Measurements from ENCODE around the gene NANOS3. TPM values are rescaled to one million over a fixed set of nuclear protein-coding genes. Genes with fewer than 3 reads are reported as not detected.

The NANOS3 gene
- total and polyA plus RNA-seq, 9 of the 15 experiments (the other 6 are each of a cell fraction or from before 2014, with no cell fraction given), result not detected

DNA sequence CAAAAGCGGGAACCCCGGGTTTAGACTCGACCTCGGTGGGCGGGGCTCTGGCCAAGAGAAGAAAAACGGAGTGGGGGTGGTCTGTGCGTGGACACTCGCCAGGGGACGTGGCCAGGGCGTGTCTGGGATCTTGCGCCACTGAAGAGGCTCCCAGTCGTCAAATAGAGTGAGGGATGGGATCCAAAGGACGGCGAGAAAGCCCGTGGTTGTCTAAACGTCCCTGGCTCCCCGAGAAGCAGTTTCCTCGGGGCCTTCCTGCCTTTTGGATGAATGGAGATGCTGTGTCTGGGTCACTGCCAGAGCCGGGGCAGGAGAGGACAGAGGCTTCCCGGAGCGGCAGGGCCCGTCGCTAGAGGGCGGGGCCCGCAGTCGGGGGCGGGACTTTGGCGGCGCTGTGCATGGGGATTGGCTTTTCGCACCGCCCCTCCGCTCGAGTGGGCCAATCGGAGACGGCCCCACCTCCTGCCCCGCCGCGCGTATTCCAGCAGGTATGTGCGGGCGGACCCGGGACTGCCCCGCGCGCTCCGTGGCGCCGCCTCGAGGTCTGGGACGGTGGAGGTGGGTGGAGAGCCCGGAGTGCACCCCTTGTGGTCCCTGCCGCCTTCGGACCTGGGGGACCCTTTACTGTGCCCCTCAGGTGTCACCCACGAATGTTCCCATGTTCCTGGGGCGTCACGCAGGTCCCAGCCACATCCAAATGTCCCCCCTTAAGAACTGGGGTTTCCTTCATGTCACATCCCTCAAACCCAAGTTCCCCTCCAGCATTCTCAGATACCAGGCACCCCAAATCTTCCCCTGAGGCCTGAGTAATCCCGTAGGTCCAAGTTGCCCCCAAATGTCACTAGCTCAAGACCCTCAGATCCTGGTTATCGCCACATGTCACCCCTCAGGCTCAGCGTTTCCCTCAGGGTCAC, 43.3 kb upstream of the NANOS3 start (continued):
- TF ChIP-seq CUX1 (CRISPR knock-in tag; IDR thresholded peaks at IDR 0.05) (no peak), TRIM28 (IDR thresholded peaks at IDR 0.05) (no peak), ATF4 (CRISPR knock-in tag; IDR thresholded peaks at IDR 0.05) (no peak), ZBTB8A (IDR thresholded peaks at IDR 0.05; ENCODE audit: partially characterized antibody) (no peak), TOE1 (IDR thresholded peaks at IDR 0.05; ENCODE audit: borderline replicate concordance) (no peak), TOE1 (CRISPR knock-in tag; IDR thresholded peaks at IDR 0.05; ENCODE audit: borderline replicate concordance, low read depth) (0 out of 2 replicates have a peak, but pooled peaks have one; percentile 47), HIVEP1 (CRISPR knock-in tag; IDR thresholded peaks at IDR 0.05) (no peak), ZNF584 (CRISPR knock-in tag; IDR thresholded peaks at IDR 0.05; ENCODE audit: low read depth) (no peak), ZKSCAN3 (CRISPR knock-in tag; IDR thresholded peaks at IDR 0.05) (no peak), ZNF143 (CRISPR knock-in tag; IDR thresholded peaks at IDR 0.05) (no peak), SUPT5H (IDR thresholded peaks at IDR 0.05) (peak; percentile 57), DNMT1 (IDR thresholded peaks at IDR 0.05) (no peak), ZNF589 (CRISPR knock-in tag; IDR thresholded peaks at IDR 0.05; ENCODE audit: low read depth) (no peak), CEBPB (tag; IDR thresholded peaks at IDR 0.05) (peak; percentile 37; the same call in 1 of the 2 replicates), ZNF384 (IDR thresholded peaks at IDR 0.05; ENCODE audit: low read depth, low read length) (0 out of 2 replicates have a peak, but pooled peaks have one; percentile 35), SIRT6 (IDR thresholded peaks at IDR 0.05; ENCODE audit: low read depth, low read length) (no peak)
- TF ChIP-seq, protein P1, sequence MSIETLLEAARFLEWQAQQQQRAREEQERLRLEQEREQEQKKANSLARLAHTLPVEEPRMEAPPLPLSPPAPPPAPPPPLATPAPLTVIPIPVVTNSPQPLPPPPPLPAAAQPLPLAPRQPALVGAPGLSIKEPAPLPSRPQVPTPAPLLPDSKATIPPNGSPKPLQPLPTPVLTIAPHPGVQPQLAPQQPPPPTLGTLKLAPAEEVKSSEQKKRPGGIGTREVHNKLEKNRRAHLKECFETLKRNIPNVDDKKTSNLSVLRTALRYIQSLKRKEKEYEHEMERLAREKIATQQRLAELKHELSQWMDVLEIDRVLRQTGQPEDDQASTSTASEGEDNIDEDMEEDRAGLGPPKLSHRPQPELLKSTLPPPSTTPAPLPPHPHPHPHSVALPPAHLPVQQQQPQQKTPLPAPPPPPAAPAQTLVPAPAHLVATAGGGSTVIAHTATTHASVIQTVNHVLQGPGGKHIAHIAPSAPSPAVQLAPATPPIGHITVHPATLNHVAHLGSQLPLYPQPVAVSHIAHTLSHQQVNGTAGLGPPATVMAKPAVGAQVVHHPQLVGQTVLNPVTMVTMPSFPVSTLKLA (conservative IDR thresholded peaks at IDR 0.05), result no peak; a peak in 2 of 4 replicates
- TF ChIP-seq, protein P2, sequence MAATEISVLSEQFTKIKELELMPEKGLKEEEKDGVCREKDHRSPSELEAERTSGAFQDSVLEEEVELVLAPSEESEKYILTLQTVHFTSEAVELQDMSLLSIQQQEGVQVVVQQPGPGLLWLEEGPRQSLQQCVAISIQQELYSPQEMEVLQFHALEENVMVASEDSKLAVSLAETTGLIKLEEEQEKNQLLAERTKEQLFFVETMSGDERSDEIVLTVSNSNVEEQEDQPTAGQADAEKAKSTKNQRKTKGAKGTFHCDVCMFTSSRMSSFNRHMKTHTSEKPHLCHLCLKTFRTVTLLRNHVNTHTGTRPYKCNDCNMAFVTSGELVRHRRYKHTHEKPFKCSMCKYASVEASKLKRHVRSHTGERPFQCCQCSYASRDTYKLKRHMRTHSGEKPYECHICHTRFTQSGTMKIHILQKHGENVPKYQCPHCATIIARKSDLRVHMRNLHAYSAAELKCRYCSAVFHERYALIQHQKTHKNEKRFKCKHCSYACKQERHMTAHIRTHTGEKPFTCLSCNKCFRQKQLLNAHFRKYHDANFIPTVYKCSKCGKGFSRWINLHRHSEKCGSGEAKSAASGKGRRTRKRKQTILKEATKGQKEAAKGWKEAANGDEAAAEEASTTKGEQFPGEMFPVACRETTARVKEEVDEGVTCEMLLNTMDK (IDR thresholded peaks at IDR 0.05; ENCODE audit: borderline replicate concordance, insufficient read depth, low read depth, low read length, poor library complexity, severe bottlenecking), result peak; percentile 91
